Fibroblast of villous mesenchyme (primary cell): ENCODE results near the gene TRPM4. TPM values are rescaled to one million over a fixed set of nuclear protein-coding genes. Genes with fewer than 3 reads are reported as not detected.

Experiments
- DNase-seq: peaks from one replicate; pipeline ENCODE4 v3.0.0-alpha.2; 2010; ENCODE audit warnings: low read depth
- H3K4me3 ChIP-seq: 2 replicates; pipeline ENCODE4 v1.5.1; 2011; ENCODE audit warnings: low read depth, mild to moderate bottlenecking, low read length
- CTCF ChIP-seq: IDR thresholded peaks from 2 replicates; pipeline ENCODE4 v1.5.1; 2012; ENCODE audit warnings: low read depth, mild to moderate bottlenecking, low read length; ENCODE audit not compliant: insufficient read depth
- total RNA-seq: library from RNA; depleted of rRNA; stranded (reverse); fragments of >200 nt; gene quantifications from 2 replicates; pipeline ENCODE4 v1.2.3, GENCODE V29; 2012

The TRPM4 gene
- total RNA-seq, 1 donor, result 17.3 TPM

- peak overlapping the region; percentile 79 for H3K4me3 ChIP-seq
- DNase-seq, result peak; percentile 52
- TF ChIP-seq CTCF, result no peak
Observed at GRCh38 chr19:49114630-49115363, 42.8 kb upstream of the TRPM4 start.

- H3K4me3 ChIP-seq, result no peak overlapping the region
- no peak for DNase-seq
- TF ChIP-seq CTCF, result no peak
Observed at GRCh38 chr19:49116544-49116943, 41.0 kb upstream of the TRPM4 start.

GRCh38 chr19:49117677-49118564, 39.7 kb upstream of the TRPM4 start:
- TF ChIP-seq CTCF, result no peak
- DNase-seq, result no peak

GRCh38 chr19:49118565-49119410, 38.8 kb upstream of the TRPM4 start, which contains the start of gene C19orf73:
Gene C19orf73, minus strand, starts transcription at chr19:49119143. Its CDS starts 121 bp downstream, at chr19:49119022.
- DNase-seq, result peak; percentile 94
- no peak for TF ChIP-seq CTCF
- peak within 1 kb of the TSS; percentile 68 for H3K4me3 ChIP-seq

More at GRCh38 chr19:49117677-49118564, 39.7 kb upstream of the TRPM4 start:
- H3K4me3 ChIP-seq, result peak overlapping the region; percentile 68

- peak within 1 kb of the TSS; percentile 68 for H3K4me3 ChIP-seq
- peak; percentile 65 for DNase-seq
- no peak for TF ChIP-seq CTCF
Observed at GRCh38 chr19:49119411-49120324, 37.9 kb upstream of the TRPM4 start, which contains the start of gene PPFIA3. Gene PPFIA3, plus strand, starts transcription at chr19:49119544. Its CDS starts 8,330 bp downstream, at chr19:49127874.
